ENCODE results near the gene CMTR1.

DNA sequence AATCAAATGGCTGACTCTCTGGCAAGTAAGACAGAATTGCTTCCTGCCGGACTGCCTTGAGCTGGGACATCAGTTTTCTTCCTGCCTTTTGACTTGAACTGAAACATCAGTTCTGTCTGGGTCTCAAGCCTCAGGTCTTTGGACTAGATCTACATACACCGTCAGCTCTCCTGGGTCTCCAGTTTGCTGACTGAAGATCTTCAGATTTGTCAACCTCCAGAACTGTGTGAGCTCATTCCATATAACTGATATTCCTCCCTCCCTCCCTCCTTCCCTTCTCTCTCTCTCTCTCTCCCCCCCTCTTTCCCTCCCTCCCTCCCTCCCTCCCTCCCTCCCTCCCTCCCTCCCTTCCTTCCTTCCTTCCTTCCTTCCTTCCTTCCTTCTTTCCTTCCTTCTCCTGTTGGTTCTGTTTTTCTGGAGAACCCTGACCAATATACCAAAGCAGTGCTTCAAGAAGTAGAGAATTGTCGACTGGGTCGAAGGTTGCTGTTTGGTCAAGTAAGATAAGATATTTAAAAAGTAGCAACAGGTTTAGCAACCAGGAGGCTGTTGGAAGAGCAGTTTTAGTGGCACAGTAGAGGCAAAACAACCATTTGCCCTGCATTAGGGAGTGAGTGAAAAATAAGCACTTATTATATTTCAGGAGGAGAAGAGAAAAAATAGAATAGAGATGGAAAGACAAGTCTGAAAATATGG, 33.1 kb upstream of the CMTR1 start:
- TF ChIP-seq CTCF (IDR thresholded peaks at IDR 0.05), result no peak
- no peak for TF ChIP-seq ZFX (IDR thresholded peaks at IDR 0.05; ENCODE audit: borderline replicate concordance)

All from 22Rv1 (cell line).